ENCODE data around the gene FARP1.

The FARP1 gene

DNA sequence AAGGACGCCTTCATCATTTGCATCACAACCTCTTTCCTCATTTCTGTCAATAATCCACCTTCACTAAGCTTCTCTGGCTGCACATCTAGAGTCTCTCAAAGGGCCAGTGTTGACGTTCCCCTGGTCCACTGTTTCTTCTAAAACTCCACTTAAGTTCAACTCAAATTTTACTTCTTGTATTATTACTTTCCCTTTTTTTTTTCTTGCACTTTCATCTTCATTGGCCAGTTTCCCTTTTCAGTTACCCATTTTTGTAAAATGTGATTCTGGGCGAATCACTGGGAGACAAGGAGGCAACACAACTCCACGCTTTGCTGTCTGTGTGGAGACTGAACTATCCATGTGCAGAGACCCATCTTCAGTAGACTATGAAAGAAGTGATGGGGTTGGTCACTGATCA is 162.8 kb downstream of the FARP1 start:
- TF ChIP-seq, protein P1, sequence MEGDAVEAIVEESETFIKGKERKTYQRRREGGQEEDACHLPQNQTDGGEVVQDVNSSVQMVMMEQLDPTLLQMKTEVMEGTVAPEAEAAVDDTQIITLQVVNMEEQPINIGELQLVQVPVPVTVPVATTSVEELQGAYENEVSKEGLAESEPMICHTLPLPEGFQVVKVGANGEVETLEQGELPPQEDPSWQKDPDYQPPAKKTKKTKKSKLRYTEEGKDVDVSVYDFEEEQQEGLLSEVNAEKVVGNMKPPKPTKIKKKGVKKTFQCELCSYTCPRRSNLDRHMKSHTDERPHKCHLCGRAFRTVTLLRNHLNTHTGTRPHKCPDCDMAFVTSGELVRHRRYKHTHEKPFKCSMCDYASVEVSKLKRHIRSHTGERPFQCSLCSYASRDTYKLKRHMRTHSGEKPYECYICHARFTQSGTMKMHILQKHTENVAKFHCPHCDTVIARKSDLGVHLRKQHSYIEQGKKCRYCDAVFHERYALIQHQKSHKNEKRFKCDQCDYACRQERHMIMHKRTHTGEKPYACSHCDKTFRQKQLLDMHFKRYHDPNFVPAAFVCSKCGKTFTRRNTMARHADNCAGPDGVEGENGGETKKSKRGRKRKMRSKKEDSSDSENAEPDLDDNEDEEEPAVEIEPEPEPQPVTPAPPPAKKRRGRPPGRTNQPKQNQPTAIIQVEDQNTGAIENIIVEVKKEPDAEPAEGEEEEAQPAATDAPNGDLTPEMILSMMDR (IDR thresholded peaks at IDR 0.05; ENCODE audit: insufficient read depth, low read length, poor library complexity, severe bottlenecking), result no peak
- H3K4me3 ChIP-seq (replicated peaks; ENCODE audit: low read depth, low read length), result no peak overlapping the region
- no peak for DNase-seq (ENCODE audit: extremely low read depth, insufficient read length)

DNA sequence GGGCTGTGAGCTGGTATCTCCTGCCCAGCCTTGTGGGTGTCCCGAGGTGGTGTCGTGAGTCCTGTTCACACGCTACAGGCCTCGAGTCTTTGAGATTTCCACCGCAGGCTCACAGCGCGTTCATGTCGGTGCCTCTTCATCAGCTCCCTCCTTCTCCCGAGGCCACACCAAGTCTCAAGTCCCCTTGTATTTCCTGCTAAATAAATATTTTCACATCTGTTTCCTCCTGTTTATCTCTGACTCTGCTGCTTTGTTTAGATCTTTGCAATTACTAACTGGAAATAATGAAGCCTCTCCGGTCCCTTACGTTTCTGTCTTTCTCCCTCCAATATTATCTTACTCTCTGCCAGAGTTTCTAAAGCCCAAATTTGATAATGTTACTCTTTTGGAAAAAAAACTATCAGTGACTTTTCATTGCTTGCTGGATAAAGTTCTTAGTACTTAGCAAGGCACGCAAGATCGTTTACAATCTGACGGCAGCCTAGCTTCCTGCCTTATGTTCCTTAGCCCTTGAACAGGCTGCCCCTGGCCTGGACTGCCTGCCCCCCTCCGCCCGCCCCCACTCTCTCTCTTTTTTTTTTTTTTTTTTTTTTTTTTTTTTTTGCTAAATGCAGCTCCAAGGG is 164.7 kb downstream of the FARP1 start:
- Histone ChIP-seq H3K4me3 (replicated peaks; ENCODE audit: low read depth, low read length) (no peak overlapping the region), H3K27me3 (replicated peaks; ENCODE audit: control insufficient read depth, insufficient read depth, low read length) (no peaks in the 10 kb centered on the region), H3K36me3 (ENCODE audit: control insufficient read depth, insufficient read depth, low read length) (no peaks in the 10 kb centered on the region)
- TF ChIP-seq, protein P1 (IDR thresholded peaks at IDR 0.05; ENCODE audit: insufficient read depth, low read length, poor library complexity, severe bottlenecking), result no peak
- no peak for DNase-seq (ENCODE audit: extremely low read depth, insufficient read length)

More for the DNA sequence above, 162.8 kb downstream of the FARP1 start:
- no peaks in the 10 kb centered on the region for H3K36me3 ChIP-seq (ENCODE audit: control insufficient read depth, insufficient read depth, low read length)
- no peaks in the 10 kb centered on the region for H3K27me3 ChIP-seq (replicated peaks; ENCODE audit: control insufficient read depth, insufficient read depth, low read length)

DNA sequence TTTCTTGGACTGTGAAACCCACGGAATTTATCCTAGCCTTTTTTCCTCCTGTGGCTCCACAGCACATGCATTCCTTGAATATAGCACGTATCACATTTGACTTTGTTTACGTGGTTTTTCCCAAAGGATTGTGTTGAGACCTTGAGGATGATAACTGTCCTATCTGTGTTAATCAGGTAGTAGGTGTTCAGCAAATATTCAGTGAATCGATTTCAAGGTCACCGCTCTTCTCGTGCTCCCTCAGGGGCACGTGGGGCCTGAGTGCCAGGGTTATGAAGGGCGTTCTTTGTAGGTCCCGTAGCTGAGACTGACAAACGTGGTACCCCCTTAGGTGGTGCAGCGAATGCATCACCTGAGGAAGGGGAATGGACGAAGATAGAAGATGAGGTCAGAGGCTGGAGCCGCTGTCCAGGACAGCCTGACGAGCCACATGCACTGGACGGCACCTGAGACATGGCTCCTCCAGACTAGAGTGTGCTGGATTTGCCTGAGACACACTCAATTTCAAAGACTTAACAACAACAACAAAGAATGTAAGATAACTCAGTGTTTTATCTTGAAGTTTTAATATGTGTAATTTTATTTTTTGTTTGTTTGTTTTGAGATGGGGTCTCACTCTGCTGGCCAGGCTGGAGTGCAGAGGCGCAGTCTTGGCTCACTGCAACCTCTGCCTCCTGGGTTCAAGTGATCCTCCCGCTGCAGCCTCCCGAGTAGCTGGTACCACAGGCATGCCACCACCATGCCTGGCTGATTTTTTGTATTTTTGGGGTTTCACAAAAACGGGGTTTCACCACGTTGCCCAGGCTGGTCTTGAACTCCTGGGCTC is 165.4 kb downstream of the FARP1 start:
- Histone ChIP-seq H3K36me3 (ENCODE audit: control insufficient read depth, insufficient read depth, low read length) (no peaks in the 10 kb centered on the region), H3K4me3 (replicated peaks; ENCODE audit: low read depth, low read length) (no peak overlapping the region), H3K27me3 (replicated peaks; ENCODE audit: control insufficient read depth, insufficient read depth, low read length) (no peaks in the 10 kb centered on the region)
- TF ChIP-seq, protein P1 (IDR thresholded peaks at IDR 0.05; ENCODE audit: insufficient read depth, low read length, poor library complexity, severe bottlenecking), result no peak
- no peak for DNase-seq (ENCODE audit: extremely low read depth, insufficient read length)

DNA sequence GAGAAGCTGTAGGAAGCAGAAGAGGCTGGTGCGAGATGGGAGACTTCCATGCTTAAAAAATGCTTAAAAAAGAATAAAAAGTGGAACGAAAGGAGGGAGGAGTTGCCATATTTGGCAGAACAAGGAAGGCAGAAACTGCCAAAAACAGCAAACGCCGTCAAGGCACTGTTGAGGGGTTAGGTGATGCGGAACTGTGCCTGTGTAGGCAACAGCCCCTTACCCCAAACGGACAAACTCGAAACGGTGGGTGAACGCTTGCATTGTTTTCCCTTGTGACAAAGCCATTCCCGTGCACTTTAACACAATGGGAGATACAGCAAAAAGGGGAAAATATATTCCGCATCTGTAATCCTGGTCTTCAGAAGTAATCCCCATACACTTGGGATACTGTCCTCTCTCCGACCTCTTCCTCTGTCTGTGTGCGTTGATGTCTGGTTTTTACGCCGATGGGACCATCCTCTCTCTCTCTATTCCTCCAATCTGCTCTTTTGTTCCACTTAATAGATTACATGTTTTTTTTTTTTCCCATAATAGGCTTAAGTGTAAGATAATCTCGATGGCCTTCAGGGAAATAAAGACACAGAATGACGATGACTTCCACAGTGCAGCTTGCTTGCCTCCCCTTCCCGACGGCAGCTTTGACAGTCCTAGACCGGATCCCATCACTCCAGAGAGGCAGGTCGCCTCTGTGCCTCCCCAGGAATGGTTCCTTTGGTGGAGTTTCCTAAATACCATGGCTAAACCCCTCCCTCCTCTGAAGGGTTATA is 166.9 kb downstream of the FARP1 start:
- DNase-seq (ENCODE audit: extremely low read depth, insufficient read length), result no peak
- no peak overlapping the region for H3K4me3 ChIP-seq (replicated peaks; ENCODE audit: low read depth, low read length)
- TF ChIP-seq, protein P1 (IDR thresholded peaks at IDR 0.05; ENCODE audit: insufficient read depth, low read length, poor library complexity, severe bottlenecking), result no peak
- no peaks in the 10 kb centered on the region for H3K27me3 ChIP-seq (replicated peaks; ENCODE audit: control insufficient read depth, insufficient read depth, low read length)
- no peaks in the 10 kb centered on the region for H3K36me3 ChIP-seq (ENCODE audit: control insufficient read depth, insufficient read depth, low read length)

DNA sequence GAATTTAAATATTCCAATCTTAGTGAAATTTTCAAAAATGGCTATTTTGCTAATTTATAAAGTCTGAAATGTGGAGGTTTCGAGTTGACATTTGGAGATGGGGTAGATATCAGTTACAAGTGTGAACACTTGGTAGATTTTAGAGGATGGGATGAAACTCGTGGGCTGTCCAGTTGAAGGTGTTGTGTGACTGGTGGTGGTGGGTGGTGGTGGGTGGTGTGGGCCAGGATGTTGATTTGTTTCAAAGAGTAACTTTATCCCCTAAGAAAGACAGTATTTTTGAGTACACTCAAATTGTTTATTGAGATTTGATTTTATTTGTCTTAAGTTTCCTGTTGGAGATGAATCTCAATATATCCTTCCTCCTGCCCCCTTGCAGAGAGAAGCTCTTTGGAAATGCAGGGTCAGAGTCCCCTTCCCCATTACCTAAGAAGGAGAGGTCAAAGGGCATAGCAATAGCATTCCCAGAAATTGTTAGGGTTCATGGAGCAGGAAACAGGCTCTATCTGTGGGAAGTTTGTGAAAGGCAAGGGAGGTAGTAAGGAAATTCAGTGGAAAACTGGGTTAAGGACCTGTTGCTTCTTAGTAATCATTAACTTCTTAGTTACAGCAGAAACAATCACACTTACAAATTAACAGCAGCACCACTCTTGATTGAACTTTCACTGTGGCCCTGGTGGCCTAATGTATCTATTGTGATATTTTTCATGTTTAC is 167.7 kb downstream of the FARP1 start:
- no peak overlapping the region for H3K4me3 ChIP-seq (replicated peaks; ENCODE audit: low read depth, low read length)
- DNase-seq (ENCODE audit: extremely low read depth, insufficient read length), result no peak
- H3K36me3 ChIP-seq (ENCODE audit: control insufficient read depth, insufficient read depth, low read length), result no peaks in the 10 kb centered on the region
- TF ChIP-seq, protein P1 (IDR thresholded peaks at IDR 0.05; ENCODE audit: insufficient read depth, low read length, poor library complexity, severe bottlenecking), result no peak
- H3K27me3 ChIP-seq (replicated peaks; ENCODE audit: control insufficient read depth, insufficient read depth, low read length), result no peaks in the 10 kb centered on the region

Measured in GM06990 (cell line).